AG09309 (cell line): ENCODE results near the gene SLC27A2.

Experiments
- DNase-seq: peaks from one replicate; pipeline ENCODE4 v3.0.0-alpha.2; 2010; ENCODE audit warnings: low read depth
- H3K4me3 ChIP-seq: 2 replicates; pipeline ENCODE4 v1.5.1; 2011; ENCODE audit warnings: mild to moderate bottlenecking, low read depth, low read length, moderate library complexity; ENCODE audit not compliant: control insufficient read depth
- TF ChIP-seq, protein P1 (sequence below): IDR thresholded peaks from 2 replicates; pipeline ENCODE4 v1.5.1; 2011; ENCODE audit warnings: mild to moderate bottlenecking, low read depth, low read length, inconsistent platforms; ENCODE audit not compliant: insufficient read depth, control insufficient read depth; ENCODE audit errors: missing control alignments

Gene SLC27A2

DNA sequence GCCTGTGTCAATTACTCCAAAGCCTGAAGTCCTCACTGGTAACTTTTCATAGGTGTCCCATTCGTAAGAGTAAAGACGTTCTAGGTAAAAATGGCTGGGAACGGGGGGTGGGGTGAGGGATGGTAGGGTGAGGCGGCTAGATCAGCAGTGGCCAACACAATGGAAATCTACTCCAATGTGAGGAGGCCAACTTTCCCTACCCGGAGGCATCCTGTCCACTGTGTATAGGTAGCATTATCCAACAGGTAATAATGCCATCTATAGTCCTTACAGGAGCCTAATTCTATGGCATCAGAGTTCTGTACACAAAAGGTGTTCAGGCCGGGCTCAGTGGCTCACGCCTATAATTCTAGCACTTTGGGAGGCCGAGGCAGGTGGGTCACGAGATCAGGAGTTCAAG is 54.4 kb downstream of the SLC27A2 start:
- no peak for DNase-seq
- H3K4me3 ChIP-seq = no peak overlapping the region
- TF ChIP-seq, protein P1, sequence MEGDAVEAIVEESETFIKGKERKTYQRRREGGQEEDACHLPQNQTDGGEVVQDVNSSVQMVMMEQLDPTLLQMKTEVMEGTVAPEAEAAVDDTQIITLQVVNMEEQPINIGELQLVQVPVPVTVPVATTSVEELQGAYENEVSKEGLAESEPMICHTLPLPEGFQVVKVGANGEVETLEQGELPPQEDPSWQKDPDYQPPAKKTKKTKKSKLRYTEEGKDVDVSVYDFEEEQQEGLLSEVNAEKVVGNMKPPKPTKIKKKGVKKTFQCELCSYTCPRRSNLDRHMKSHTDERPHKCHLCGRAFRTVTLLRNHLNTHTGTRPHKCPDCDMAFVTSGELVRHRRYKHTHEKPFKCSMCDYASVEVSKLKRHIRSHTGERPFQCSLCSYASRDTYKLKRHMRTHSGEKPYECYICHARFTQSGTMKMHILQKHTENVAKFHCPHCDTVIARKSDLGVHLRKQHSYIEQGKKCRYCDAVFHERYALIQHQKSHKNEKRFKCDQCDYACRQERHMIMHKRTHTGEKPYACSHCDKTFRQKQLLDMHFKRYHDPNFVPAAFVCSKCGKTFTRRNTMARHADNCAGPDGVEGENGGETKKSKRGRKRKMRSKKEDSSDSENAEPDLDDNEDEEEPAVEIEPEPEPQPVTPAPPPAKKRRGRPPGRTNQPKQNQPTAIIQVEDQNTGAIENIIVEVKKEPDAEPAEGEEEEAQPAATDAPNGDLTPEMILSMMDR = no peak

DNA sequence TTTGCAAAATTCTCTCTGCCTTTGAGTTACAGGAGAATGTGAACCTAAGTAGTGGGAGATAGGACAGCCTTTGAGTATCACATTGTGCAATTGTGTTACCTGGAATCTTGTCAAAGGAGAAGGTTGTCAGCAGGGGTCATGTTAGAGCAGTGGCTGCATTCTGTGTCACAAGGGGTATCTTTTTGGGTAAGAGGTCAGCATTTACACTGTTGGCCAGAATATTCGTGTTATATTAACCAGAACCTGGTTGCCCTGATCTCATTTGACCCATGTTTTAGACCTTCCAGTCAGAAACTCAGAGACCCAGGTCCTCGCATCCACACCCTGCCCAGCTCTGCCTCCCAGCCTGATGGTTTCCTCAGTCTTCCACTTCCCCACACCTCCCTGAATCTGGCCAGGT is 56.3 kb downstream of the SLC27A2 start:
- no peak for DNase-seq
- TF ChIP-seq, protein P1 = no peak

DNA sequence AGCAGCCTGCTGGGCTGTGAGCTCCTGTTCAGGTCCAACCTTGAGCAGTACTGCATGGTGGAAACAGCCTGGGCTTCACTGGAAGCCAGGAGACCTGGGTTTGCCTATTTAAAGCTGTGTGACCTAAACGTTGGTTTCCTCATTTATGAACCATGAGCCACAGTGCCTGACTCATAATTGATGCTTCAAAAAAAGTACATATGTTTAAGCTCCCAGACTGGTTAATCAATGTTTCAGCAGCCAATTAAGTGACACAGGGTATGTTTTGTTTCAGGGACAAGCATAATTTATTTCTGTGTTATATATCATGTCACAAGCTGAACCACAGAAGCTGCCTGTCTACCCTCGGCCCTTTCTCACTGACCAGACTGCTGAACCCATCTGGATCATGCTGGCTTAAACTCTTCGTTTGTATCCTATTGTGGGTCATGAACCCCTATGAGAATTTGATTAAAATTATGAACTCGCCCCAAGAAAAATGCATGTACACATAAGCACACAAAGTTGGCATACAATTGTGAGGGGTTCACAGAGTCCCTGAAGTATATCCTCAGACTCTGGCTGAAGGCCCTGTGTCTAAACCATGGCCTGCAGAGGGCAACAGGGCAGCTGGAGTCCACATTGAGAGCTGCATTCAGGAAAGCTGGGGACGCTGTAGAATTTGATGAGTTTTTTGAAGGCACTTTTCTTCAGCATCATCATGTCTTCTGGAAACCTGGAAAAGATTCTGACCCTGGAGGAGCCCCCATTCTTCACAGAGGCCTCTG is 59.9 kb downstream of the SLC27A2 start:
- TF ChIP-seq, protein P1 = no peak
- DNase-seq = no peak
- H3K4me3 ChIP-seq = no peak overlapping the region

More for the DNA sequence above, 56.3 kb downstream of the SLC27A2 start:
- H3K4me3 ChIP-seq = no peak overlapping the region

DNA sequence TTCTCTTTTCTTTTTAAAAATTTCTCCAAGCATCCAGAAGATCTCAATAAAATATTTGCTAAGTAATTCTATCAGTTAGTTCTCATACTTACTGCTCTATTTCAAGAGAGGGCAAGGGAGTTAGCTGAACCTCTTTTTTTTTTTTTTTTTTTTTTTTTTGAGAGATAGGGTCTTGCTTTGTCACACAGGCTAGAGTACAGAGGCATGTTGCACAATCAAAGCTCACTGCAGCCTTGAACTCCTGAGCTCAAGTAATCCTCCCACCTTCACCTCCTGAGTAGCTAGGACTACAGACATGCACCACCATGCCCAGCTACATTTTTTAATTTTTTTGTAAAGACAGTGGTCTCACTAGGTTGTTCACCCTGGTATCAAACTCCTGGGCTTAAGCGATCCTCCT is 62.2 kb downstream of the SLC27A2 start:
- no peak for DNase-seq

DNA sequence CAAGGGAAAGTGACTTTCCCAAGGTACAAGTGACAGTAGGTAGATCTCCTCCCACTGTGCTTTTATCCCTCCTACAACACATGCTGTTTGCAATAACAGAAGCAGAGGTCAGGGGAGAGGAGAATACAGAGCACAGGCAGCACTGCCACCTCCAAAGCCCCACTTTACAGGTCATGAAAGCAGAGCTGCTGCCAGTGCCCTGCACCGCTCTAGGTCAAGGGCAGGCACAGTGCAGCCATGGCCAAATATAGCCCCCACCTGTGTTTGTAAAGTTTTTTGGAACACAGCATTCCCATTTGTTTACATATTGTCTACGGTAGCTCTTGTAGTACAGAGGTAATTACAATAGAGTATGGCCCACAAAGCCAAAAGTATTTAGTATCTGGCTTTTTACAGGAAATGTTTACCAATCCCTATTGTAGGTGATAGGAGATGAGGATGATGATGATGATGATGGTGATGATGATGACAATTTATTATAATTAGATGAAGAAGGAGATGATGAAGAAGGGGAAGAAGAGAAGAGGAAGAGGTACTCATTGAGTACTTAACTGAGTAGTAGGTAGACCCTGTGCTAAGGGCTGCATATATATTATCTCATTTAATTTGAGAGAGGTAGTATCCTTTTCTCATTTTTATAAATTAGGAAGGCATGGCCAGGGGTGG is 63.1 kb downstream of the SLC27A2 start:
- DNase-seq = no peak
- no peak overlapping the region for H3K4me3 ChIP-seq
- TF ChIP-seq, protein P1 = no peak

More for the DNA sequence above, 62.2 kb downstream of the SLC27A2 start:
- TF ChIP-seq, protein P1 = no peak
- no peak overlapping the region for H3K4me3 ChIP-seq

DNA sequence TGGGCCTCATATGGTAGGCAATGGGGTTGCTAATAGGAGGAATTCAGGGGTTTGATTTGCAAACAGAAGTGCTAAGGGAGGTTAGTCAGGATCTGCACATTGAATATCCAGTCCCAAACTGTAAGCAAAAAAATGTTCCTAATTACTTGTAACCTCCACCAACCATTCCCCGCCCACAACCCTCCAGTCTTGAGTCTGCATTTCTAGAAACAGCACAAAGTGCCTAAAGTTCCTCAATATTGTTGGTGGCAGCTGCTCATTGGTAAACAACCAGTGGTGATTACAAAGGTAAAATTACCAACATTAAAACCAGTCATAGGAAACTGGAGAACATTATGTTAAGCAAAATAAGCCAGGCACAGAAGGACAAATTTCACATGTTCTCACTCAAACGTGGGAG is 64.6 kb downstream of the SLC27A2 start:
- TF ChIP-seq, protein P1 = no peak
- DNase-seq = no peak
- no peak overlapping the region for H3K4me3 ChIP-seq
